Calu3 (cell line): ENCODE data around the gene LAGE3. TPM values are rescaled to one million over a fixed set of nuclear protein-coding genes. Genes with fewer than 3 reads are reported as not detected.

Experiments used
- BruUV-seq: library from RNA; stranded (reverse); fragments of 400-500 nt; replicated peaks from 2 replicates; lab custom pipeline; 2021; lab: Mats Ljungman, UMichigan
- CTCF ChIA-PET: fragments of 300-600 bp; sonication (Branson Sonifier 250); formaldehyde crosslinking; loops from one replicate; lab custom pipeline; 2022; ENCODE audit warnings: antibody characterized with exemption; lab: Charles Lee
- DNase-seq: peaks from one replicate; pipeline ENCODE4 v3.0.0; 2022
- H3K27ac Mint-ChIP-seq: one replicate; pipeline ENCODE4 v1.8.0; 2022; ENCODE audit warnings: mixed read lengths; ENCODE audit not compliant: unreplicated experiment
- H3K27me3 Mint-ChIP-seq: one replicate; pipeline ENCODE4 v1.8.0; 2022; ENCODE audit warnings: mixed read lengths; ENCODE audit not compliant: unreplicated experiment
- H3K36me3 Mint-ChIP-seq: one replicate; pipeline ENCODE4 v1.8.0; 2022; ENCODE audit warnings: mild to moderate bottlenecking, moderate library complexity, mixed read lengths; ENCODE audit not compliant: insufficient read depth, unreplicated experiment
- H3K4me1 Mint-ChIP-seq: one replicate; pipeline ENCODE4 v1.8.0; 2022; ENCODE audit warnings: mild to moderate bottlenecking, low read depth, mixed read lengths; ENCODE audit not compliant: unreplicated experiment
- H3K4me3 Mint-ChIP-seq: one replicate; pipeline ENCODE4 v1.8.0; 2022; ENCODE audit warnings: mild to moderate bottlenecking, low read depth, moderate library complexity, mixed read lengths; ENCODE audit not compliant: unreplicated experiment
- H3K9me3 Mint-ChIP-seq: one replicate; pipeline ENCODE4 v1.8.0; 2022; ENCODE audit warnings: low read depth, mixed read lengths; ENCODE audit not compliant: unreplicated experiment
- CTCF ChIP-seq: fragments of 200-600 bp; IDR thresholded peaks from one replicate; pipeline ENCODE4 v1.8.0; 2022; ENCODE audit warnings: antibody characterized with exemption; ENCODE audit not compliant: unreplicated experiment
- intact Hi-C: fragments of 100-400 bp; cut with micrococcal nuclease; formaldehyde crosslinking; loops from one replicate; pipeline ENCODE4 v1.10.0; 2022; ENCODE audit not compliant: unreplicated experiment
- total RNA-seq: library from RNA; stranded (reverse); gene quantifications from 2 replicates; pipeline ENCODE4 v1.2.3, GENCODE V29; 2022

The LAGE3 gene
- total RNA-seq, 1 experiment from 2014 or later, result 25.5 TPM

GRCh38 chrX:154489182-154489581, 10.1 kb upstream of the LAGE3 start:
- peaks cover 11% of the 10 kb centered on the region for H3K4me1 Mint-ChIP-seq

GRCh38 chrX:154488336-154489075, 9.4 kb upstream of the LAGE3 start:
- Mint-ChIP-seq H3K4me1 (peaks cover 11% of the 10 kb centered on the region), H3K9me3 (no peaks in the 10 kb centered on the region), H3K27ac (no peak overlapping the region), H3K27me3 (no peaks in the 10 kb centered on the region), H3K4me3 (peak overlapping the region; percentile 80), H3K36me3 (peaks cover 62% of the 10 kb centered on the region)
- DNase-seq, result no peak
- no TSS peak for BruUV-seq
- CTCF ChIA-PET, result no interaction called here
- no peak for TF ChIP-seq CTCF
- intact Hi-C loops, result no loop called here

More at GRCh38 chrX:154489182-154489581, 10.1 kb upstream of the LAGE3 start:
- Mint-ChIP-seq H3K9me3 (no peaks in the 10 kb centered on the region), H3K27ac (no peak overlapping the region), H3K36me3 (peaks cover 60% of the 10 kb centered on the region), H3K4me3 (peak overlapping the region; percentile 80), H3K27me3 (no peaks in the 10 kb centered on the region)
- intact Hi-C loops, result no loop called here
- TF ChIP-seq CTCF, result no peak
- CTCF ChIA-PET, result interaction anchor here (1.8 kb wide), 1 partner anchor 38 kb away, joined by 5 read pairs; no protein-coding TSS in a partner anchor
- DNase-seq, result no peak
- no TSS peak for BruUV-seq

- CTCF ChIA-PET, result interaction anchor here (1.5 kb wide), 1 partner anchor 10 kb away, joined by 3 read pairs; no protein-coding TSS in a partner anchor
- no peak overlapping the region for H3K27ac Mint-ChIP-seq
- BruUV-seq, result no TSS peak
- H3K4me3 Mint-ChIP-seq, result peak overlapping the region; percentile 80
- H3K4me1 Mint-ChIP-seq, result peaks cover 11% of the 10 kb centered on the region
- no peaks in the 10 kb centered on the region for H3K9me3 Mint-ChIP-seq
- intact Hi-C loops, result no loop called here
- TF ChIP-seq CTCF, result no peak
- peaks cover 69% of the 10 kb centered on the region for H3K36me3 Mint-ChIP-seq
- no peaks in the 10 kb centered on the region for H3K27me3 Mint-ChIP-seq
- DNase-seq, result no peak
Measured at GRCh38 chrX:154487518-154488290, 8.6 kb upstream of the LAGE3 start.

GRCh38 chrX:154486396-154487207, 7.5 kb upstream of the LAGE3 start, which contains the start of gene UBL4A:
Gene UBL4A, minus strand, starts transcription at chrX:154486615. Its CDS starts 31 bp downstream, at chrX:154486584.
- TF ChIP-seq CTCF, result no peak
- intact Hi-C loops, result no loop called here
- CTCF ChIA-PET, result interaction anchor here (0.8 to 1.5 kb wide), 3 partner anchors 11 to 30 kb away, joined by 3 read pairs; no protein-coding TSS in a partner anchor
- DNase-seq, result peak; percentile 78
- Mint-ChIP-seq H3K27me3 (no peaks in the 10 kb centered on the region), H3K27ac (peak within 1 kb of the TSS; percentile 63), H3K9me3 (no peaks in the 10 kb centered on the region), H3K4me1 (peaks cover 11% of the 10 kb centered on the region), H3K36me3 (peaks cover 72% of the 10 kb centered on the region), H3K4me3 (peak within 1 kb of the TSS; percentile 68)
- no TSS peak for BruUV-seq
